ENCODE data around the gene PFAS. TPM values are rescaled to one million over a fixed set of nuclear protein-coding genes. Genes with fewer than 3 reads are reported as not detected.

The PFAS gene
- total and polyA plus RNA-seq, 2 of the 8 experiments (the other 6 are each of a cell fraction or from before 2014, with no cell fraction given), result 88.4 to 248 TPM

DNA sequence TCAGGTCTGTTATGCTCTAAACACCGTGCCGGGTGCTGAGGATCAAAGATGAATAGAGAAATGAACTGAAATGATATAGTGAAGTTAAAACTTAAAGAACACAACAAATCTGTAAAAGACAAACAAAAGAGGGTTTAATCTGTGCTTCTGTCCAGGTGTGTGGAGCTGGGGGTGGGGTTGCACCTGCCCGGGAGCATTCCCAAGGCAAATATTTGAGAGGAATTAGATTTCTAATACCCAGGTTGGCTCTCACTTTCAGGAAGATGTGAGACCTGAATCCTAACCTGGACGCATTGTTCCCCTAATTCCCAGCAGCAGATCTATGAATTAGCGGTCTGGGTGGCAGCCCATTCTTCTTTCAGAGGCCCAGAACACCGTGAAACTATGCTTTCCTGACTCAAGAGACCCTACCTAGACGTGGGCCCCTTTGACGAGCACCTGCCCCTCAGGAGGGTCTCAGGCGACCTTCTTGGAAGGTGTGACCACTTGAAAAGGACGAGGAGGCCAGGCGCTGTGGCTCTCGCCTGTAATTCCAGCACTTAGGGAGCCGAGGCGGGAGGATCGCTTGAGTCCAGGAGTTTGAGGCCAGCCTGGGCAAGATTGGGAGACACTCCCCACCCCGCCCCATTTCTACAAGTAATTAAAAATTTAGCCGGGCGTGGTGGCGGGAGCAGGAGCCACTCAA is 38.7 kb downstream of the PFAS start:
- peak overlapping the region; percentile 65 to 87 (median 72) for H3K4me3 ChIP-seq (ENCODE audit: extremely low read depth in 1 of 4, insufficient read depth in 2 of 4, low read depth in 3 of 4, low read length in 4 of 4)
- no peaks in the 10 kb centered on the region for H3K9me3 ChIP-seq (ENCODE audit: insufficient read depth in 2 of 2, low read depth in 1 of 2, low read length in 1 of 2)
- H2AK5ac ChIP-seq (ENCODE audit: low read depth, low read length), result no peak overlapping the region
- H3K4ac ChIP-seq (replicated peaks; ENCODE audit: insufficient read length, low read depth, low read length), result peak overlapping the region; percentile 2
- H3K4me2 ChIP-seq (ENCODE audit: insufficient read depth in 1 of 2, low read depth in 2 of 2, low read length in 2 of 2), result peak overlapping the region; percentile 76 to 77
- DNase-seq (ENCODE audit: low read depth in 1 of 2, low spot score in 2 of 2), result no peak
- H3K14ac ChIP-seq (ENCODE audit: insufficient read length), result no peak overlapping the region
- no peak for FAIRE-seq
- H4K20me1 ChIP-seq (replicated peaks in 1 of 2; ENCODE audit: control insufficient read depth in 1 of 2, insufficient read depth in 2 of 2, low read length in 2 of 2), result peaks cover 0 to 1% of the 10 kb centered on the region in 2 experiments
- no peak overlapping the region; the same call in 1 of the 2 replicates for H3K27ac ChIP-seq (ENCODE audit: low read depth, low read length)
- no peak overlapping the region for H2BK15ac ChIP-seq (ENCODE audit: low read length)
- H2BK5ac ChIP-seq (ENCODE audit: low read depth, low read length), result peak overlapping the region; percentile 88; the same call in 1 of the 2 replicates
- no peaks in the 10 kb centered on the region for H3K36me3 ChIP-seq (ENCODE audit: control insufficient read depth in 2 of 4, insufficient read depth in 4 of 4, low read length in 3 of 4)
- peaks cover 0 to 8% (median 5%) of the 10 kb centered on the region in 4 experiments; a peak in 4 of 7 replicates for H3K4me1 ChIP-seq (replicated peaks in 1 of 4; ENCODE audit: control insufficient read depth in 3 of 4, insufficient read depth in 4 of 4, low read length in 3 of 4)
- H3K18ac ChIP-seq (ENCODE audit: extremely low read depth, low read length), result no peak overlapping the region
- peak overlapping the region; percentile 22; the same call in 1 of the 2 replicates for H4K8ac ChIP-seq (ENCODE audit: extremely low read depth, insufficient read depth, low read length)
- H2BK120ac ChIP-seq (replicated peaks; ENCODE audit: low read depth, low read length), result no peak overlapping the region
- ChIA-PET CTCF (ENCODE audit: partially characterized antibody) (interaction anchor here (1.0 kb wide), 1 partner anchor 17 kb away, joined by 5 read pairs; no protein-coding TSS in a partner anchor), POLR2A (ENCODE audit: partially characterized antibody) (interaction anchor here (0.9 to 66.3 kb wide), 7 partner anchors 12 to 149 kb away, joined by 3 to 1521 read pairs (median 4); partner anchors contain the start of genes CTC1, KRABD2 and PFAS)
- TF ChIP-seq CEBPB (IDR thresholded peaks at IDR 0.05; ENCODE audit: low read depth, low read length) (no peak), E2F6 (IDR thresholded peaks at IDR 0.05) (peak; percentile 36; the same call in 1 of the 2 replicates)
- 50% methylated on average over 19 of the region's 19 CpGs; no CpG with 5 or more reads in 1 of the 2 experiments for WGBS, 2 experiments (ENCODE audit: extremely low coverage in 1 of 2, insufficient coverage in 1 of 2, insufficient read length in 1 of 2, insufficient replicate concordance in 2 of 2, low coverage in 1 of 2, low lambda C conversion rate in 2 of 2, missing lambda C conversion rate in 1 of 2)
- peak overlapping the region; percentile 39 for H4K5ac ChIP-seq (ENCODE audit: insufficient read length, low read depth, low read length)
- H3K56ac ChIP-seq (replicated peaks; ENCODE audit: insufficient read length, low read depth, low read length), result no peak overlapping the region
- H3K23ac ChIP-seq (ENCODE audit: insufficient read length), result no peak overlapping the region
- peaks cover 7% of the 10 kb centered on the region; the same call in 1 of the 2 replicates for H3K23me2 ChIP-seq (ENCODE audit: low read depth, low read length)
- H3K79me1 ChIP-seq (ENCODE audit: low read depth, low read length), result no peaks in the 10 kb centered on the region
- peak overlapping the region; percentile 36 for H4K91ac ChIP-seq (replicated peaks; ENCODE audit: insufficient read length, low read length)
- no peak overlapping the region; the same call in 1 of the 2 replicates for H2AFZ ChIP-seq (ENCODE audit: low read length)
- H3K27me3 ChIP-seq (replicated peaks in 1 of 4; ENCODE audit: control insufficient read depth in 3 of 4, extremely low read depth in 1 of 4, insufficient read depth in 3 of 4, low read length in 3 of 4), result no peaks in the 10 kb centered on the region
- H3K79me2 ChIP-seq (ENCODE audit: control insufficient read depth in 1 of 2, insufficient read depth in 2 of 2, low read length in 2 of 2), result no peaks in the 10 kb centered on the region
- no peak overlapping the region for H2BK12ac ChIP-seq (ENCODE audit: low read depth, low read length)
- no peak overlapping the region for H2BK20ac ChIP-seq (ENCODE audit: low read length)
- peak overlapping the region in 3 of 4 experiments; percentile 51 to 61 (median 55); a peak in 4 of 7 replicates for H3K9ac ChIP-seq (replicated peaks in 1 of 4; ENCODE audit: extremely low read depth in 1 of 4, low read depth in 3 of 4, low read length in 3 of 4)
